Large intestine (tissue), 3 donors: ENCODE measurements around the gene ARSG. TPM values are rescaled to one million over a fixed set of nuclear protein-coding genes. Genes with fewer than 3 reads are reported as not detected.

Experiments used
- DNase-seq, 2 donors: peaks; one replicate each; pipeline versions ENCODE4 v3.0.0 to v3.0.0-alpha.2; 2013
- H3K27ac ChIP-seq: one replicate; pipeline ENCODE4 v1.5.1; 2013; ENCODE audit warnings: low read length
- H3K27me3 ChIP-seq: 2 replicates; pipeline ENCODE4 v1.6.1; 2013; ENCODE audit warnings: low read length; ENCODE audit not compliant: control insufficient read depth, insufficient read depth
- H3K36me3 ChIP-seq: 2 replicates; pipeline ENCODE4 v1.6.1; 2013; ENCODE audit warnings: low read length; ENCODE audit not compliant: control insufficient read depth, insufficient read depth
- H3K4me1 ChIP-seq: one replicate; pipeline ENCODE4 v1.6.1; 2013; ENCODE audit warnings: low read length; ENCODE audit not compliant: control insufficient read depth, insufficient read depth
- H3K4me3 ChIP-seq: one replicate; pipeline ENCODE4 v1.5.1; 2013; ENCODE audit warnings: low read length
- H3K9me3 ChIP-seq: one replicate; pipeline ENCODE4 v1.6.1; 2013; ENCODE audit warnings: mild to moderate bottlenecking, low read depth, low read length, moderate library complexity; ENCODE audit not compliant: control insufficient read depth
- WGBS: methylation state at CpG from one replicate; pipeline ENCODE4 v1.1.5; 2013; ENCODE audit warnings: low lambda C conversion rate; ENCODE audit not compliant: insufficient coverage; 5-methylcytosine and 5-hydroxymethylcytosine counted together
- polyA plus RNA-seq: library from polyadenylated mRNA; unstranded; fragments of 120-200 nt; gene quantifications from one replicate; pipeline ENCODE4 v1.2.1, GENCODE V29; 2013

ARSG gene
- polyA plus RNA-seq, 1 donor, result 1.3 TPM

DNA sequence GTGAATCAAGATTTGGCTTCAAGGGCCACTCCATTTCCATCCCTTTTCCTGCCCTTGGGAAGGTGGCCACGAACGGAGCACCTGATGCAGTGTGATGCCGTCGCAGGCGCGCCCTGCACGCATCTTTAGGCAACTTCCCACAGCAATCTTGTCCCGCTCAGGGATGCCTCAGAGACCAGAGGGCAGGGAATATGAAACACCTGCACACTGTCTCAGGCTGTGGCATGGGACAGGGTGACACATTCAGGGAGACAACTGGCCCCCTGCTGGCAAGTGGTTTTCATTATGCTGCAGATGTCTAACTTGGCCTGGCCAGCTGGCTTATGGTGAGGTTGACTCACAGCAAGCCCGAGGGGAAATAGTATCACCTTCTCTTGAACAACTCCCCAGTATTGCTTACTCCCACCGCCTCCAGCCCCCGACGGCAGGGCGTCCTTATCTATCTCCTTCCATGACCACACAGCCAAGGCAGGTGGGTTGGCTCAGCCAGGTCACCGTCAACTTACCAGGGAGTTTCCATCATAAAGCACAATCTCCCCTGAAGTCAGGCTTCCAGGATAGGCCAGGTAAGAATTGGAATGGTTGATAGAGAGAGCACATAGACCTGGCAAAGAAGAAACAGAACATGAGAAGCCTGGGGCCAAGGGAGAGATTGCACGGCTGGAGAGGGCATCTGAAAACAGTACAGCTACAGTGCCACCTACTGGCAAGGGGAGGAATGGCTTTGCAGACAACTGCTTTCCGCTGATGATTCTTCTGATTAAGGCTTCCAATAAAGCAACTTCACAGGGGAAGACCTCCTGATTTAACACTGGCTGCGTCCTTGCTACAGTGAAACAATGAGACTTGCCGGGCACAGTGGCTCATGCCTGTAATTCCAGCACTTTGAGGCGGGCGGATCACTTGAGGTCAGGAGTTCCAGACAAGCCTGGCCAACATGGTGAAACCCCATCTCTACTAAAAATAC, 144.9 kb downstream of the ARSG start:
- H3K27me3 ChIP-seq, result no peaks in the 10 kb centered on the region
- no peaks in the 10 kb centered on the region for H3K9me3 ChIP-seq
- peaks cover 33% of the 10 kb centered on the region for H3K36me3 ChIP-seq
- peak; percentile 63 to 64 for DNase-seq
- no CpG with 5 or more reads among the region's 20 CpGs for WGBS
- peaks cover 19% of the 10 kb centered on the region for H3K4me1 ChIP-seq
- no peak overlapping the region for H3K27ac ChIP-seq
- no peak overlapping the region for H3K4me3 ChIP-seq

DNA sequence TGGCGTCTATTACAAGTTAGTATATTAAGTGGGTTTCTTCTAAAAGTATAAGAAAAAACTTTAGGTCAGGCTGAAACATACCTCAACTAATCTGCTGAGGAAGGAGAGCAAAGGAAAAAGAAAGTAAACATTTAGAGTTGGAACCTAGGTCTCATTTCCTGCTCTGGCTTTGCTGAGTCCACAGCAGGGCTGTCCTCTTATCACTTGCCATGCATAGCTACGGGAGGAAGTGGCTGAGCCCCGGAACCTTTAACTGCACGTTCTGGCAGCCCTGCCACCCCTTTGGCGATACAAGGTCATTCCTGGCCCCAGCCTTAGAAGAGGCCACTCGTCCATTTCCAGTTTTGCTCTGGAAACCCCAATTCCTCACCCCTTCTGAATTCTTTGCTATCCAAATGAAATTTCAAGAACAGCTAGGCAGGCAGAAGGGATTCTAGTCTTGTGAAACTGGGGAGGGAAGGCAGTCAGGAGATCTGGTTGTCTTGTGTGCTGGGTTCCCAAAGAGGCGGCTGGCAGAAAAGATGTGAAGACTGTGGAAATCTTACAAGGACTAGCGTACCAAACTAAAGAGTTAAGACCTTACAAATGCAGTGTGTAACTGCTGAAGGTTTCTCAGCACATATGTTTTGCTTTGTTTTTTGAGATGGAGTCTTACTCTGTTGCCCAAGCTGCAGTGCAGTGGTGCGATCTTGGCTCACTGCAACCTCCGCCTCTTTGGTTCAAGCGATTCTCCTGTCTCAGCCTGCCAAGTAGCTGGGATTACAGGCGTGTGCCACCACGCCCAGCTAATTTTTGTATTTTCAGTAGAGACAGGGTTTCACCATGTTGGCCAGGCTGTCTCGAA, 146.9 kb downstream of the ARSG start:
- Histone ChIP-seq H3K4me1 (peaks cover 25% of the 10 kb centered on the region), H3K27me3 (no peaks in the 10 kb centered on the region), H3K9me3 (no peaks in the 10 kb centered on the region), H3K27ac (peak overlapping the region; percentile 83), H3K4me3 (no peak overlapping the region), H3K36me3 (peaks cover 20% of the 10 kb centered on the region)
- peak; percentile 67 to 87 for DNase-seq
- WGBS, result 61% methylated on average over 3 of the region's 14 CpGs

DNA sequence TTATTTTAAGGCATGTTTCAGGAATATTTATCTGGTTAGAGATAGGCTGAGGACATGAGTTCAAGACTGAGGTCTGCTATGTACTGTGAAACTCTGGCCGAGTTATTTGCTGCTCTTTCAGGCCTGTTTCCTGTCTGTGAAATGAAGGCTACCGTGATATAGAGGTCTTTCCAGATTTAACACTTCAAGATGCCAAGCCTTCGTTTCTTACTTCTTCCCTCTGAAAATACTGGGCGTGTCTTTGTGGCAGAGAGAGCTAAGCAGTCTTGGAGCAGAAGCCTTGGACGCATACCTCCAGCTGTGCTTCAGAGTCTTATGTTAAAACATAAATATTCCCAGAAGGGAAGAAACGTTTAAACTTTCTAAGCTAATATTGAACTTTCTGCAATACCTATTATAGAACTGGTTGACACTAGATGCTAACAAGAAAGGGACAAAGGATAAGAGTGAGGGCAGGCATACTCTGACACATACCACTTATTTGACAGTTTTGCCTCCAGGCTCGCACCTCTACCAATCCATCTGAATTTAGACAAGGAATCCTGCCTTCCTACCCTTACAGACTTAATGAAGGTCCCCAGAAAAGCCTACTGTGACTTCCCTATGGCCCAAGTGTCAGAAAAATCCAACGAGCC, 148.5 kb downstream of the ARSG start:
- Histone ChIP-seq H3K27ac (no peak overlapping the region), H3K36me3 (peaks cover 8% of the 10 kb centered on the region), H3K4me3 (no peak overlapping the region), H3K4me1 (peaks cover 25% of the 10 kb centered on the region), H3K9me3 (no peaks in the 10 kb centered on the region), H3K27me3 (no peaks in the 10 kb centered on the region)
- DNase-seq, result no peak
- no CpG with 5 or more reads among the region's 8 CpGs for WGBS

DNA sequence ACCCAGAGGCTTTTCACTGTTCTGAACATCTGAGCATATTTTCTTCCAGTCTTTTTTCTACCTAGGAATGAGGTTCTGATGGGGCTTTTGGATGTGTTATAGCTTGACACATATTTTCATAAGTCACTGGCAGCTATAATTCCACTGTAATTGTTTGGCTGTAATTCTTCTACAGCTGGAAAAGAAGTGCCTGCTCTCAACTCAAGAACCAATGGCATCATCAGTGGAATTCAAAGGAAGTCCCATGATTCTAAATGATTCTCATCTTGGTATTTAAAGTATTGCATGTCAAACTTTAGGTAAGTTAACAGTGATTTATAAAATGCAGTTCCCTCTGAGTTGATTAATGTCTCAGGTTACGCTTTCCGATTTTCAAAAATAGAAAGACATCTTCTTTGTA, 149.2 kb downstream of the ARSG start:
- Histone ChIP-seq H3K9me3 (no peaks in the 10 kb centered on the region), H3K4me3 (no peak overlapping the region), H3K4me1 (peaks cover 25% of the 10 kb centered on the region), H3K36me3 (peaks cover 6% of the 10 kb centered on the region), H3K27me3 (no peaks in the 10 kb centered on the region), H3K27ac (peak overlapping the region; percentile 70)
- no peak for DNase-seq
- WGBS, result 90% methylated on average over 2 of the region's 2 CpGs

DNA sequence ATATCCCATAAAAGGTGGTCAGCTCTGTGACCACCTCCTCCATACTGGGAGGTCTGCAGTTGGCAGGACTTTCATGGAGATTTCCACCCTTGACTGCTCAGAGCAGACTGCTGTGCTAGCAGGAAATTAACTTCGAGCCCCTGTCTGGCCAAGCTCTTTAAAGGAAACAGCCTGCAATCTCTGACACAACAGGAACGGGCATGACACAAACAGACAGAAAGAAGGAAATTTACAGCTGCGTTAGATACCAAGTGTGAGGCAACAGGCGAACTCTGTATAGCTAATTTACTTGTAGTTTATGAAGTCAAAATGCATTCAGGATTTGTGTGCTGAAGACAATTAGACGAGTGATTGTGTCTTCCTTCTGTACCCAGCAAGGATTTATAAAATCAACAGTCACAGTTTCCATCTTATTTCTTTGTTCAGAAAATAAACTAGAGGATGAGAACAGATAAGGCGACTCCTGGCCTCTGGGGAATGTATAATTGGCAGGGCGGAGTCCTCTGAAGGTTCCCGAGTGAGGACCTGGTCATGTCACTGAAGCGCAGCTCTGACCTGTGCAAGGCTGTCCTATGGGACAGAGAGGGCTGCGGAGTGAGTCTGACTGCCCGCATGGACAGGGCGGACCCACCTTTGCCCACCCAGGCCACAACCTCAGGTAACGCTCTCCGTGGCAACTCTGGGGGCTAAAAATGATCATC, 149.9 kb downstream of the ARSG start:
- peaks cover 25% of the 10 kb centered on the region for H3K4me1 ChIP-seq
- peak in 1 of 2 donors; percentile 53 for DNase-seq
- 33% methylated on average over 1 of the region's 14 CpGs for WGBS

DNA sequence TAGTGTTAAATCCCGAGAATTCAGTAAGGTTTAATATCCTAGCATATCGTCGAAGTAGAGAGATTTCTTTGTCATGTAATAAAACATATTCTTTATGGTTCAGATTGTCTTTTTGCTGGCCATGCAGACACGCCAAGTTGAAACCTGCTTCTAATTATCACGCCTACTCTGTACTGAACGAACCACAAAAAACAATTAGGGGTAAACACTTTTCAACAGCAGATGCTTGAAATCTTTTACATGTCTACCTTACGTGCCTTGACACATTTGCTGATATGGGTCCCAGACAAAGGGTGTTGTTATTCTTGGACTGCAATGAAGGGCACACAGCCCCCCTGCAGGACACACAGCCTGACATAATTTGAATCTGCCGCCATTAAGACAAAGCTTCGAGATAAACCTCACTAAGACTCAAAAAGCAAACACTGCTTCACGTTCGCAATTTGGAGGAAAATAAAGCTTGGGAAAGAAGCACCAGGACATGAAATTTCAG, 152.7 kb downstream of the ARSG start:
- H3K27me3 ChIP-seq, result no peaks in the 10 kb centered on the region
- peaks cover 14% of the 10 kb centered on the region for H3K4me1 ChIP-seq
- H3K27ac ChIP-seq, result no peak overlapping the region
- no peak overlapping the region for H3K4me3 ChIP-seq
- H3K36me3 ChIP-seq, result peaks cover 11% of the 10 kb centered on the region
- no peaks in the 10 kb centered on the region for H3K9me3 ChIP-seq
- WGBS, result 100% methylated on average over 2 of the region's 11 CpGs
- DNase-seq, result no peak

More for the DNA sequence above, 149.9 kb downstream of the ARSG start:
- no peaks in the 10 kb centered on the region for H3K27me3 ChIP-seq
- no peaks in the 10 kb centered on the region for H3K9me3 ChIP-seq
- H3K4me3 ChIP-seq, result no peak overlapping the region
- peaks cover 3% of the 10 kb centered on the region for H3K36me3 ChIP-seq
- H3K27ac ChIP-seq, result peak overlapping the region; percentile 70

DNA sequence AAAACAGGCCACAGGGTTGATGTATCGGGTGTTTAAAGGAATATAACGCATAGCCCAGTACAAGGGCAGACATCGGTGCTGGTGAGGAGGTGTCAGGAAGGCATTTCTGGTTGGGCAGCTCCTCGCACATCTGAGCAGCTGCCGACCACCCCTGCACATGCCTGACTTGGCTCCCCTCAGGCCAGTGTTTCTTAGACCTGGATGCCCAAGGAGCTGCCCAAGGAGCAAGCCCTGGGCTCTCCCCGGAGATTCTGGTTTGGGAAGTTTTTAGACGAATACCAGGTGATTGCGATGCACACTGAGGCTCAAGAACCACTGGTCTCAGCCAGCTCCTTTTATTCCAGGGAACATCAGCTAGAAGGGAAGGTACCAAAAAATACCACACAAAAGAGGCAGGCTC, 154.4 kb downstream of the ARSG start:
- H3K36me3 ChIP-seq, result peaks cover 24% of the 10 kb centered on the region
- no peaks in the 10 kb centered on the region for H3K9me3 ChIP-seq
- no peak overlapping the region for H3K4me3 ChIP-seq
- no peaks in the 10 kb centered on the region for H3K27me3 ChIP-seq
- no peak overlapping the region for H3K27ac ChIP-seq
- DNase-seq, result no peak
- H3K4me1 ChIP-seq, result peaks cover 11% of the 10 kb centered on the region
- WGBS, result 100% methylated on average over 1 of the region's 8 CpGs

DNA sequence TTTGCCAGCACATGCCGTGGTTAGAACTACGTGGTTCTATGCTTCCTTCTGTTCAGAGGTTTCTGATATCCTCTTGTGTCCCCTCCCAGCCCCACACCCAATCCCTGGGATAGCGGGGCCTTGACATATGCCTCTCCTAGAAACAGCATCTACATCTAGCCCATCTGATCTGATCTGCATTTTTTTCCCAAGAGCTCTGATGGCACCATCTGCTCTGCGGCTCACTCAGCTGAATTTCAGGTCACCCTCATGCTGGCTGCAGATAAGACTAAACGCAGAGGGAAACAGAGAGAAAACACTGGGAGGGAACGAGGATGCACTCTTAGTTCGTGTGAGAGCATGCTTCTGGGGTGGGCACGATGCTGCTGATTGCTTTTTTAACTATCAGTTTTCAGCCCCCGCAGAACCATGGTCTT, 155.3 kb downstream of the ARSG start:
- Histone ChIP-seq H3K9me3 (no peaks in the 10 kb centered on the region), H3K4me1 (peaks cover 6% of the 10 kb centered on the region), H3K27ac (no peak overlapping the region), H3K36me3 (peaks cover 24% of the 10 kb centered on the region), H3K4me3 (no peak overlapping the region), H3K27me3 (no peaks in the 10 kb centered on the region)
- WGBS, result 70% methylated on average over 2 of the region's 9 CpGs
- DNase-seq, result no peak

DNA sequence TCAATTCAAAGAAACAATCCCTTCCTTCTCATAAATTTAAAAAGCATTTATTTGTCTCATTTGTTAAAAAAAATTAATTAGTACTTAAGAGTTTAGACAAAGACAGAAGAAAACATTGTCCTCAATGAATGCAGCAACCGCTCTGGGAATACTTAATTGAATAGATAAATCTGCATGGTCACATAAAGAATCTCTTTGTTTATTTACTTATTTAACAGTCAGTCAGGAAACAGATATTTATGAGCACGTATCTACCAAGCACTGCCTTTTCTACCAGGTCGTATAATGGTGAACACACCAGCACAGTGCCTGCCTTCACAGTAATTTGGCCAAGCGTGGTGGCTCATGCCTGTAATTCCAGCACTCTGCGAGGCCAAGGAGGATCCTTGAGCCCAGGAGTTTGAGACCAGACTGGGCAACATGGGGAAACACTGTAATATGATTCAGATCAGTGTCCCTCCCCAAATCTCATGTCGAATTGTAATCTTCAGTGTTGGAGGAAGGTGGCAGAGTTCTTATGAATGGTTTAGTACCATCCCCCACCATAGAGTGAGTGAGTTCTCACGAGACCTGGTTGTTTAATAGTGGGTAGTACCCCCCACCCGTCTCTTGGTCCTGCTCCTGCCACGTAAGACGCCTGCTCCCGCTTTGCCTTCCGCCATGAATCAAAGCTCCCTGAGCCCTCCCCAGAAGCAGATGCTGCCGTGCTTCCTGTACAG, 157.9 kb downstream of the ARSG start:
- WGBS, result no CpG with 5 or more reads among the region's 13 CpGs
- Histone ChIP-seq H3K4me1 (peaks cover 4% of the 10 kb centered on the region), H3K4me3 (no peak overlapping the region), H3K9me3 (no peaks in the 10 kb centered on the region), H3K27me3 (no peaks in the 10 kb centered on the region), H3K27ac (no peak overlapping the region), H3K36me3 (peaks cover 21% of the 10 kb centered on the region)
- no peak for DNase-seq
